Loucy (cell line): ENCODE results near the gene UTP3.

Experiments used
- H2AFZ ChIP-seq: fragments of 200-600 bp; sonication (generic); 2 replicates; pipeline ENCODE4 v1.6.0; 2016; ENCODE audit warnings: antibody characterized with exemption, mild to moderate bottlenecking, low read length, moderate library complexity
- H3F3A ChIP-seq: fragments of 200-600 bp; 2 replicates; pipeline ENCODE4 v1.6.0; 2016; ENCODE audit warnings: antibody characterized with exemption, low read depth, mild to moderate bottlenecking
- H3K27me3 ChIP-seq: fragments of 200-600 bp; sonication (generic); 2 replicates; pipeline ENCODE4 v1.6.1; 2014; ENCODE audit warnings: low read length, mild to moderate bottlenecking; ENCODE audit not compliant: insufficient read depth, poor library complexity, severe bottlenecking
- H3K36me3 ChIP-seq: fragments of 200-600 bp; sonication (generic); 2 replicates; pipeline ENCODE4 v1.6.1; 2016; ENCODE audit warnings: low read length; ENCODE audit not compliant: insufficient read depth
- H3K4me1 ChIP-seq: fragments of 200-600 bp; sonication (generic); 2 replicates; pipeline ENCODE4 v1.5.1; 2014; ENCODE audit warnings: low read length, mild to moderate bottlenecking; ENCODE audit not compliant: insufficient read depth, poor library complexity, severe bottlenecking
- H3K4me2 ChIP-seq: fragments of 200-600 bp; sonication (generic); 2 replicates; pipeline ENCODE4 v1.6.0; 2014; ENCODE audit warnings: antibody characterized with exemption, low read length, low read depth, mild to moderate bottlenecking; ENCODE audit not compliant: poor library complexity, severe bottlenecking
- H3K4me3 ChIP-seq: fragments of 200-600 bp; sonication (generic); 2 replicates; pipeline ENCODE4 v1.5.1; 2014; ENCODE audit warnings: low read length, mild to moderate bottlenecking, mixed read lengths; ENCODE audit not compliant: poor library complexity, severe bottlenecking
- H3K79me2 ChIP-seq: fragments of 200-600 bp; sonication (generic); 2 replicates; pipeline ENCODE4 v1.6.1; 2014; ENCODE audit warnings: low read length; ENCODE audit not compliant: insufficient read depth
- H3K9ac ChIP-seq: fragments of 200-600 bp; sonication (generic); 2 replicates; pipeline ENCODE4 v1.6.0; 2014; ENCODE audit warnings: mild to moderate bottlenecking, low read depth, low read length, moderate library complexity; ENCODE audit not compliant: poor library complexity, severe bottlenecking
- H3K9me2 ChIP-seq: fragments of 200-600 bp; sonication (generic); replicated peaks from 2 replicates; pipeline ENCODE4 v1.6.1; 2016; ENCODE audit warnings: low read depth, low read length, mixed read lengths
- H3K9me3 ChIP-seq: fragments of 200-600 bp; sonication (generic); 2 replicates; pipeline ENCODE4 v1.6.1; 2014; ENCODE audit warnings: mild to moderate bottlenecking, antibody characterized with exemption, low read length, low read depth; ENCODE audit not compliant: insufficient read depth
- H4K20me1 ChIP-seq: fragments of 200-600 bp; sonication (generic); 2 replicates; pipeline ENCODE4 v1.6.0; 2014; ENCODE audit warnings: antibody characterized with exemption, low read length, mild to moderate bottlenecking; ENCODE audit not compliant: insufficient read depth, poor library complexity, severe bottlenecking
- EZH2phosphoT487 ChIP-seq: fragments of 200-600 bp; IDR thresholded peaks from 2 replicates; pipeline ENCODE4 v1.6.1; 2018; ENCODE audit warnings: antibody characterized with exemption, mild to moderate bottlenecking, moderate library complexity, borderline replicate concordance
- TF ChIP-seq, protein P1 (sequence below): fragments of 200-600 bp; sonication (generic); conservative IDR thresholded peaks from 2 replicates; pipeline ENCODE4 v1.5.1; 2014; ENCODE audit warnings: mild to moderate bottlenecking, antibody characterized with exemption, low read length

UTP3 gene

GRCh38 chr4:70718811-70719604, 30.7 kb downstream of the UTP3 start:
- no peaks in the 10 kb centered on the region for H3F3A ChIP-seq
- H3K4me1 ChIP-seq: peaks cover 20% of the 10 kb centered on the region
- TF ChIP-seq, protein P1, sequence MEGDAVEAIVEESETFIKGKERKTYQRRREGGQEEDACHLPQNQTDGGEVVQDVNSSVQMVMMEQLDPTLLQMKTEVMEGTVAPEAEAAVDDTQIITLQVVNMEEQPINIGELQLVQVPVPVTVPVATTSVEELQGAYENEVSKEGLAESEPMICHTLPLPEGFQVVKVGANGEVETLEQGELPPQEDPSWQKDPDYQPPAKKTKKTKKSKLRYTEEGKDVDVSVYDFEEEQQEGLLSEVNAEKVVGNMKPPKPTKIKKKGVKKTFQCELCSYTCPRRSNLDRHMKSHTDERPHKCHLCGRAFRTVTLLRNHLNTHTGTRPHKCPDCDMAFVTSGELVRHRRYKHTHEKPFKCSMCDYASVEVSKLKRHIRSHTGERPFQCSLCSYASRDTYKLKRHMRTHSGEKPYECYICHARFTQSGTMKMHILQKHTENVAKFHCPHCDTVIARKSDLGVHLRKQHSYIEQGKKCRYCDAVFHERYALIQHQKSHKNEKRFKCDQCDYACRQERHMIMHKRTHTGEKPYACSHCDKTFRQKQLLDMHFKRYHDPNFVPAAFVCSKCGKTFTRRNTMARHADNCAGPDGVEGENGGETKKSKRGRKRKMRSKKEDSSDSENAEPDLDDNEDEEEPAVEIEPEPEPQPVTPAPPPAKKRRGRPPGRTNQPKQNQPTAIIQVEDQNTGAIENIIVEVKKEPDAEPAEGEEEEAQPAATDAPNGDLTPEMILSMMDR: no peak
- H3K4me2 ChIP-seq: no peak overlapping the region
- no peak overlapping the region for H3K9ac ChIP-seq
- no peaks in the 10 kb centered on the region for H3K27me3 ChIP-seq
- H3K9me3 ChIP-seq: no peaks in the 10 kb centered on the region
- H3K9me2 ChIP-seq: no peaks in the 10 kb centered on the region
- H3K79me2 ChIP-seq: peaks cover 84% of the 10 kb centered on the region
- H3K4me3 ChIP-seq: no peak overlapping the region
- peaks cover 5% of the 10 kb centered on the region for H4K20me1 ChIP-seq
- H2AFZ ChIP-seq: no peak overlapping the region
- no peaks in the 10 kb centered on the region for H3K36me3 ChIP-seq

GRCh38 chr4:70721747-70722146, 33.4 kb downstream of the UTP3 start, which contains the start of gene RUFY3:
RUFY3 (plus strand) TSS chr4:70721964; CDS start chr4:70722574, 610 bp downstream.
- Histone ChIP-seq H3K4me2 (peak within 1 kb of the TSS; percentile 52), H3K9me2 (no peaks in the 10 kb centered on the region), H3K9me3 (no peaks in the 10 kb centered on the region), H3F3A (no peaks in the 10 kb centered on the region), H3K36me3 (no peaks in the 10 kb centered on the region), H2AFZ (no peak within 1 kb of the TSS), H3K4me1 (peaks cover 13% of the 10 kb centered on the region), H3K27me3 (no peaks in the 10 kb centered on the region), H3K79me2 (peaks cover 61% of the 10 kb centered on the region), H3K4me3 (no peak within 1 kb of the TSS), H3K9ac (no peak within 1 kb of the TSS), H4K20me1 (no peaks in the 10 kb centered on the region)
- TF ChIP-seq, protein P1: no peak
- TF ChIP-seq EZH2phosphoT487: no peak

GRCh38 chr4:70722199-70722791, 34.0 kb downstream of the UTP3 start:
- H3K27me3 ChIP-seq: no peaks in the 10 kb centered on the region
- peaks cover 13% of the 10 kb centered on the region for H3K4me1 ChIP-seq
- no peaks in the 10 kb centered on the region for H3F3A ChIP-seq
- no peaks in the 10 kb centered on the region for H4K20me1 ChIP-seq
- H3K9ac ChIP-seq: no peak overlapping the region
- H3K79me2 ChIP-seq: peaks cover 56% of the 10 kb centered on the region
- H3K9me3 ChIP-seq: no peaks in the 10 kb centered on the region
- no peak overlapping the region for H3K4me3 ChIP-seq
- H3K4me2 ChIP-seq: peak overlapping the region; percentile 52
- no peak overlapping the region for H2AFZ ChIP-seq
- no peaks in the 10 kb centered on the region for H3K9me2 ChIP-seq
- no peak for TF ChIP-seq EZH2phosphoT487
- TF ChIP-seq, protein P1: no peak
- H3K36me3 ChIP-seq: no peaks in the 10 kb centered on the region
